Posterior cingulate gyrus (tissue), 11 donors: ENCODE measurements around the gene SIMC1.

Experiments used
- DNase-seq, 10 donors: peaks; one replicate each; pipeline versions ENCODE4 v3.0.0 to v3.0.0-alpha.2; 2020 to 2021; ENCODE audit warnings: mixed read lengths in 3 of 10
- intact Hi-C: fragments of 100-400 bp; cut with DNase I; formaldehyde crosslinking; loops from one replicate; pipeline ENCODE4 v1.15.1; 2023

SIMC1 gene

GRCh38 chr5:176384366-176384930 lies 146.2 kb downstream of the SIMC1 start:
- peak in 2 of 10 donors; percentile 55 to 65 for DNase-seq
- intact Hi-C loops = loop anchor here (10.0 kb wide), 1 partner anchor 150 kb away; the partner anchor contains the start of gene RNF44

GRCh38 chr5:176384991-176385390 lies 146.8 kb downstream of the SIMC1 start:
- intact Hi-C loops = loop anchor here (10.0 kb wide), 1 partner anchor 150 kb away; the partner anchor contains the start of gene RNF44
- DNase-seq = peak in 1 of 10 donors; percentile 67

DNA sequence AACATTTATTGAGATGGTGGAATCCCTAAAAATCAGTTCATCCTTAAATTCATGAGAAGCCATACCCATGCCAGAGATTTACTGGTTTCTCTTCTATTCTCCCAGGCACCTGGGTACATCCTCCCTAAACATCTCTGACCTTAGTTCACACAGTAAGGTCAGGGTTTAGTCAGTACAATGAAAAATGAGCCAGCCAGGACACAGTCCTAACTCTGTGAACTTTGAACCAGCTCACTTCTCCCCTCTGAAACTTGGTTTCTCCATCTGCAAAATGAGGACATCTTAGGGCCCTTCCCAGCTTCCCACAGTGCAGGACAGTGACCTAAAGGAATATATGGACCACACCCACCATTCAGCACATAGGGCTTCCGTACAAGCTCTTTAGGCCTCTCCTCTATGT lies 148.3 kb downstream of the SIMC1 start:
- intact Hi-C loops = loop anchor here (10.0 kb wide), 1 partner anchor 148 kb away; the partner anchor contains the start of gene RNF44
- DNase-seq = no peak

DNA sequence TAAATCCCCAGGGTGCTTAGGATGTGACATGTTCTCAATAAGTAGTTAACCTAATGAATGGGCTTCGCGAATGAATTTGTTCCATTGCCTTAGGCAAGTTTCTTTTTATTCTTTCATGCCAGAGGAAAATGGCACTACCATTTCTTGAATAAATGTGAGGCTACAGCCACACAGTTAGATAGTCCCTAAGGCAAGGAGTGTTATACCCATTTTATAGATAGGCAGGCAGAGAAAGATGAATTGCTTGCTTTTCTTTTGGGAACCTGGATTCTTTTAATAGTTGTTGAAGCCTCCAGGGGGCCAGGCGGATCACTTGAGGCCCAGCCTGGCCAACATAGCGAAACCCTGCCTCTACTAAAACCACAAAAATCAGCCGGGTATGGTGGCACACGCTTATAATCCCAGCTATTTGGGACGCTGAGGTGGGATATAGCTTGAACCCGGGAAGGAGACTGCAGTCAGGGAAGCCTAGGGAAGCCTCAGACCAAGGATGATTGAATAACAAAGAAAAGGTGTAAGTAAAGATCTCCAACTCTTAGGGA lies 149.2 kb downstream of the SIMC1 start:
- intact Hi-C loops = loop anchor here (10.0 kb wide), 1 partner anchor 147 kb away; the partner anchor contains the start of gene RNF44
- peak in 1 of 10 donors; percentile 22 for DNase-seq

GRCh38 chr5:176388003-176388443 lies 149.8 kb downstream of the SIMC1 start:
- intact Hi-C loops = loop anchor here (2.0 to 10.0 kb wide), 2 partner anchors 61 to 147 kb away; partner anchors contain the start of genes FAF2 and RNF44
- no peak for DNase-seq

- intact Hi-C loops = loop anchor here (1.0 to 10.0 kb wide), 3 partner anchors 27 to 146 kb away; partner anchors contain the start of genes FAF2, KIAA1191 and RNF44
- DNase-seq = peak; percentile 96 to 99 (median 98)
Observed at GRCh38 chr5:176388444-176389134, 150.4 kb downstream of the SIMC1 start, which contains the start of the genes HIGD2A and NOP16. Gene HIGD2A (plus strand): TSS chr5:176388751. CDS start chr5:176388820, 69 bp downstream. Gene NOP16 (minus strand): TSS chr5:176388598. CDS start chr5:176388539, 59 bp downstream.

DNA sequence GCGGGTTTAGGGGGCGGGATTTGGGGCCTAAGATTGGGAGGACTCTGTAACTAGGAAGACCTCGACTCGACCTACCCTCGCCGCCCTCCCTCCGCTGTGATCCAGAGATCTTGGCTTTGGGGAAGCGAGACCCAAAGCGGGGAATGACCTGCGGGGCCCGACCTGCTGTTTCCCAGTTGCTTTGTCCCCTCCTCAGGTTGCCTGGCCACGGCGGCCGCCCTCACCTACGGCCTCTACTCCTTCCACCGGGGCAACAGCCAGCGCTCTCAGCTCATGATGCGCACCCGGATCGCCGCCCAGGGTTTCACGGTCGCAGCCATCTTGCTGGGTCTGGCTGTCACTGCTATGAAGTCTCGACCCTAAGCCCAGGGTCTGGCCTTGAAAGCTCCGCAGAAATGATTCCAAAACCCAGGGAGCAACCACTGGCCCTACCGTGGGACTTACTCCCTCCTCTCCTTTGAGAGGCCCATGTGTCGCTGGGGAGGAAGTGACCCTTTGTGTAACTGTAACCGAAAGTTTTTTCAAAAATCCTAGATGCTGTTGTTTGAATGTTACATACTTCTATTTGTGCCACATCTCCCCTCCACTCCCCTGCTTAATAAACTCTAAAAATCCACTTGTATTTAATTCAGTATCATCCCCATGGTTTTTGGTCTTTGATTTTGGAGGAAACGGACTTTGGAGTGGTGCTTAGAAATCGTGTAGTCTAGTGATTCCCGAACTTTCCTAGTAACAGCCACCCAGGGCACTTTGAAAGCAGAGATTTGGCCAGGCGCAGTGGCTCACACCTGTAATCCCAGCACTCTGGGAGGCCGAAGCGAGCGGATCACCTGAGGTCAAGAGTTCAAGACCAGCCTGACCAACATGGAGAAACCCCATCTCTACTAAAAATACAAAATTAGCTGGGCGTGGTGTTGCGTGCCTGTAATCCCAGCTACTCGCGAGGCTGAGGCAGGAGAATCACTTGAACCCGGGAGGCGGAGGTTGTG lies 151.2 kb downstream of the SIMC1 start:
- intact Hi-C loops = loop anchor here (1.0 to 10.0 kb wide), 3 partner anchors 28 to 145 kb away; partner anchors contain the start of genes FAF2, KIAA1191 and RNF44
- peak in 1 of 10 donors; percentile 43 for DNase-seq

DNA sequence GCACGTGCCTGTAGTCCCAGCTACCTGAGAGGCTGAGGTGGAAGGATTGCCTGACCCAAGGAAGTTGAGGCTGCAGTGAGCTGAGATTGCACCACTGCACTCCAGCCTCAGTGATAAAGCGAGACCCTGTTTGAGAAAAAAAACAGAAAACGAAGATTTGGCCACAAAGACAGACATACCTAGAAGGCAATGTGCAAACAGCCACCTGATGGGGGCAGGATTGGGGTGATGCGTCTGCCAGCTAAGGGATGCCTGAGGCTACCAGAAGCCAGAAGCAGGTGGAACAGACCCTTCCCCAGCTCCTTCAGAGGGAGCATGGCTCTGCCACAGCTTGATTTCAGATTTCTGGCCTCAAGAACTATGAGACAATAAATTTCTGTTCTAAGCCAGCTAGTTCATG lies 153.3 kb downstream of the SIMC1 start:
- DNase-seq = peak in 1 of 10 donors; percentile 41
- intact Hi-C loops = no loop called here

- peak in 1 of 10 donors; percentile 12 for DNase-seq
- intact Hi-C loops = no loop called here
Observed at GRCh38 chr5:176391999-176392398, 153.8 kb downstream of the SIMC1 start.

DNA sequence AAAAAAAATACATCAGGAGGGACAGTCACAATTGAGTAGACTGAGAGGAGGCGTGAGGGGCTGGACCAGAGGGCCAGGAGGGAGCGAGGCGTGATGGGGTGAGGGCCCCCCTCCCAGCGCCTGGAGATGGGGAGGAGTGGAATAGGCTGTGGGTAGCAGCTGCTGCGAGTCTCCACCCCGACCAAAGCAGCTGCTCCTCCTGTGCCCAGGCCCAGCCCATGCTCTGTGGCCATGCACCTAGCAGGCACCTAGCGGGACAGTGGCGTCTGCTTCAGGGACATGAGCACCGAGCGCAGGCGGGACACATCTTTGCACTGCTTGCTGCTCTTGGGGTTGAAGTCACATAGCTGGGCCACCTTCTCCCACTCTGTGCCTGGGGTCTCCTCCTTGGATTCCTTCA lies 154.3 kb downstream of the SIMC1 start:
- DNase-seq = peak in 1 of 10 donors; percentile 74
- intact Hi-C loops = no loop called here

GRCh38 chr5:176394096-176394495 lies 155.9 kb downstream of the SIMC1 start:
- intact Hi-C loops = no loop called here
- peak in 1 of 10 donors; percentile 65 for DNase-seq

DNA sequence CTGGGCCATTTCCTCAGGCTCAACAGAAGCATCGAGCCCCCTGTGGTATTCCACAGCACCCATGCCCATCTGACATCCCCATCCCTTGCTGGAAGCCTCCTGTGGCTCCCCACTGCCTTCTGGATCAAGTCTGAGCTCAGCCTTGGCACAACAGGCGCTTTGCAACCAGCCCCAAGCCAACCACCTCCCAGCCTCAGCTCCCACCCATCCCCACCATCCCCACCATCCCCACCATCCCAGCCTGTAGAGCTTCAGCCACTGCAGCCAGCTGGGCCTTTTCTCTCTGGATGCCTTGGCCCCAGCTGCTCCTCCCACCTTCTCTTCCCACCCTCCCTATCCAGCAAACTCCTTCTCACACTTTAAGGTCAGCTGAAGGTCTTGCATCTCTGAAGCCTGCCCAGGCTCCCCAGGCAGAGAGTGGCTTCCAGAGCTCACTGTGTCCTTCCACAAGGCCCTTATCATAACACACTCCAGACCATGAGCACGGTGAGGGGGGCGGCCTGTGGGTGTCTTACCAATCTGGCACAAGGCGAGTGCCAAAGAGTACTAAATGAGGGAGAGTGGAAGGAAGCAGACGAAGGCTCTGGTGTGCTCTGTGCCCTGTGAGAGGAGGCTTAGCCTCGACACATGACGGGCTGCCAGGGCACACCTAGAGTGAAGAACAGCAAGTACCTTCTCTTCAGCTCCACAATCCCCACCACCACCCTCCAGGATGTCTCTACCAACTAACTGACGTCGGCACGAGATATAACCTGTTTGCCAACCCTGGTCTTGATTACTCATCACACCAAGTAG lies 156.9 kb downstream of the SIMC1 start:
- peak in 1 of 10 donors; percentile 85 for DNase-seq
- intact Hi-C loops = no loop called here
